Activated CD4-positive, alpha-beta T cell treated with anti-CD3 and anti-CD28 coated beads for 36 hours (primary cell): ENCODE data around the gene SLITRK2. TPM values are rescaled to one million over a fixed set of nuclear protein-coding genes. Genes with fewer than 3 reads are reported as not detected.

Experiments used
- ATAC-seq: fragments of 200-7000 bp; cut with Tn5 transposase; one replicate; pipeline ENCODE4 v1.10.0; 2021; ENCODE audit warnings: mild to moderate bottlenecking, moderate library complexity
- CTCF ChIA-PET: fragments of 350-600 bp; sonication (Branson Sonifier 250); formaldehyde crosslinking; loops from one replicate; lab custom pipeline; 2021; ENCODE audit warnings: antibody characterized with exemption; lab: Charles Lee
- POLR2A ChIA-PET: fragments of 350-600 bp; sonication (Branson Sonifier 250); formaldehyde crosslinking; loops from one replicate; lab custom pipeline; 2021; ENCODE audit warnings: antibody characterized with exemption, inconsistent platforms; lab: Charles Lee
- DNase-seq: peaks from one replicate; pipeline ENCODE4 v3.0.0-alpha.2; 2020
- H3K27ac Mint-ChIP-seq: one replicate; pipeline ENCODE4 v1.8.0; 2021; ENCODE audit warnings: mixed read lengths
- H3K27me3 Mint-ChIP-seq: one replicate; pipeline ENCODE4 v1.8.0; 2021; ENCODE audit warnings: mixed read lengths
- H3K36me3 Mint-ChIP-seq: one replicate; pipeline ENCODE4 v1.8.0; 2021; ENCODE audit warnings: low read depth, mixed read lengths
- H3K4me1 Mint-ChIP-seq: one replicate; pipeline ENCODE4 v1.8.0; 2021; ENCODE audit warnings: mixed read lengths
- H3K4me3 Mint-ChIP-seq: one replicate; pipeline ENCODE4 v1.8.0; 2021; ENCODE audit warnings: mild to moderate bottlenecking, moderate library complexity, mixed read lengths
- H3K9me3 Mint-ChIP-seq: one replicate; pipeline ENCODE4 v1.8.0; 2021; ENCODE audit warnings: low read depth, mixed read lengths
- intact Hi-C, 2 experiments: fragments of 100-400 bp; cut with DNase I in 1 of 2; cut with micrococcal nuclease in 1 of 2; formaldehyde crosslinking; loops; one replicate each; pipeline versions ENCODE4 v1.14.2 to v1.15.1; 2022 to 2024; cut with DNase I, micrococcal nuclease
- total RNA-seq, 2 experiments: library from RNA; stranded (reverse); gene quantifications; one replicate each; pipeline ENCODE4 v1.2.3, GENCODE V29; 2021

Gene SLITRK2, protein sequence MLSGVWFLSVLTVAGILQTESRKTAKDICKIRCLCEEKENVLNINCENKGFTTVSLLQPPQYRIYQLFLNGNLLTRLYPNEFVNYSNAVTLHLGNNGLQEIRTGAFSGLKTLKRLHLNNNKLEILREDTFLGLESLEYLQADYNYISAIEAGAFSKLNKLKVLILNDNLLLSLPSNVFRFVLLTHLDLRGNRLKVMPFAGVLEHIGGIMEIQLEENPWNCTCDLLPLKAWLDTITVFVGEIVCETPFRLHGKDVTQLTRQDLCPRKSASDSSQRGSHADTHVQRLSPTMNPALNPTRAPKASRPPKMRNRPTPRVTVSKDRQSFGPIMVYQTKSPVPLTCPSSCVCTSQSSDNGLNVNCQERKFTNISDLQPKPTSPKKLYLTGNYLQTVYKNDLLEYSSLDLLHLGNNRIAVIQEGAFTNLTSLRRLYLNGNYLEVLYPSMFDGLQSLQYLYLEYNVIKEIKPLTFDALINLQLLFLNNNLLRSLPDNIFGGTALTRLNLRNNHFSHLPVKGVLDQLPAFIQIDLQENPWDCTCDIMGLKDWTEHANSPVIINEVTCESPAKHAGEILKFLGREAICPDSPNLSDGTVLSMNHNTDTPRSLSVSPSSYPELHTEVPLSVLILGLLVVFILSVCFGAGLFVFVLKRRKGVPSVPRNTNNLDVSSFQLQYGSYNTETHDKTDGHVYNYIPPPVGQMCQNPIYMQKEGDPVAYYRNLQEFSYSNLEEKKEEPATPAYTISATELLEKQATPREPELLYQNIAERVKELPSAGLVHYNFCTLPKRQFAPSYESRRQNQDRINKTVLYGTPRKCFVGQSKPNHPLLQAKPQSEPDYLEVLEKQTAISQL
- not detected for total RNA-seq

DNA sequence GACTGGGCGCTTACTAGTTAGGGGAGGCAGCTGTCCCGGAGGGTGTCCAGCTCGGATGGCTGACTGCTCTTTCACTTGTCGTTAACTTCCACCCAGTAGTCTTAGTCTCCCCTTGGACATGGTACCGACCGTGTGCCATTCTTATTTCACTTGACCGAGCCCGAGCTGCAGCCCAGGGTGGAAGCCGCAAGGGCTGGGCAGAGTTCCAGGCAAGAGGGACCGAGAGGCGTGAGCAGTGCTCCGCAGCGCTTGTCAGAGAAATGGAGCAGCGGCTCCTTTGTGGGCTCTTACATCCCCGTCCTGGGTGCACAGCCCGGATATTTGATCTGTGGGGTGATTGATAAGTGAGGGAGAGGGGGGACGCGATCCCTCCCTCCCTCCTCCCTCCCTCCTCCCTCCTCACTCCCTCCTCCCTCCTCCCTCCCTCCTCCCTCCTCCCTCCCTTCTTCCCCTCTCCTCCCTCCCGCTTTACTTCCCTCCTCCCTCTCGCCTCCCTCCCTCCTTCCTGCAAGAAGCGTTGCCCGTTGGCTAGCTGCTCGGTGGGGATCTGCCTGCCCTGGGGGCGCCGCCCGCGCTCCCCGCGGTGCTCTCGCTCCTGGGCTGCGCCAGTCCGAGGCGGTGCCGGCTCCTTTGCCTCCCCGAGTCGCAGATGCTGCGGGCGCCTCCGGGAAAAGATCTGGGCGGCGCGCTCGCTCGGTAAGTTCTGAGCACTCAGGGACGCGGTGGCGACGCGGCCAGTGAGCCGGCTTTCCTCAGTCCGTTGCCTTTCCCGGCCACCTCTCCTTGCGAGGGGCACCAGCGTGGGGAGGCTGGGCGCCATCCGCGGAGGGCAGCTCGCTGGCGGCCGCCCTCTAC, at the start of gene SLITRK2:
TSS of gene SLITRK2 (plus strand) at position 499 of the 855 bp plus-strand sequence. CDS start 4,597 bp downstream, outside the sequence.
- H3K27me3 Mint-ChIP-seq: peaks cover 27% of the 10 kb centered on the region
- intact Hi-C loops: no loop called here
- no peaks in the 10 kb centered on the region for H3K36me3 Mint-ChIP-seq
- H3K4me3 Mint-ChIP-seq: no peak within 1 kb of the TSS
- no peak for ATAC-seq
- ChIA-PET CTCF (no interaction called here), POLR2A (no interaction called here)
- no peak for DNase-seq
- no peak within 1 kb of the TSS for H3K27ac Mint-ChIP-seq
- no peaks in the 10 kb centered on the region for H3K4me1 Mint-ChIP-seq
- H3K9me3 Mint-ChIP-seq: no peaks in the 10 kb centered on the region

DNA sequence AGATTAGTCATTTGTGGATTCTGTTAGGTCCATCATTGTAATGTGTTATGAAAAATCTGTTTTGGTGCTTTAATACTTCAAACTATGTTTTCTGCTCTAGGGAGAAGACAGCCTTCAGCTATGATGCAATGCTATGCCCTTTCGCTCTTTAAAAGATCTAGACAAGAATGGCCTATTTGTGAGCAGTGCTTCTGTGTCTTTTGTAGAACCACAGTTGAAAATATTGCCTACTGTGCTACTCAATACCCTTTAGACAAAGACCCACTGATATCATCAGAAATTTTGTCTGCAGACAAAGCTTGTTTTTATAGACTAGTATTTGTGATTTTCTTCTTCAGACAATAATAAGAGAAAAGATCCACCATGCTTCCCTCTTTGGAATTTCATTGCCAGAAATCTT, 44.6 kb upstream of the SLITRK2 start:
- intact Hi-C loops: no loop called here
- H3K36me3 Mint-ChIP-seq: no peaks in the 10 kb centered on the region
- CTCF ChIA-PET: no interaction called here
- no peak for ATAC-seq
- DNase-seq: no peak
- H3K4me1 Mint-ChIP-seq: no peaks in the 10 kb centered on the region
- no peaks in the 10 kb centered on the region for H3K27me3 Mint-ChIP-seq
- peaks cover 2% of the 10 kb centered on the region for H3K9me3 Mint-ChIP-seq
- no peak overlapping the region for H3K27ac Mint-ChIP-seq
- H3K4me3 Mint-ChIP-seq: no peak overlapping the region
- POLR2A ChIA-PET: no interaction called here

DNA sequence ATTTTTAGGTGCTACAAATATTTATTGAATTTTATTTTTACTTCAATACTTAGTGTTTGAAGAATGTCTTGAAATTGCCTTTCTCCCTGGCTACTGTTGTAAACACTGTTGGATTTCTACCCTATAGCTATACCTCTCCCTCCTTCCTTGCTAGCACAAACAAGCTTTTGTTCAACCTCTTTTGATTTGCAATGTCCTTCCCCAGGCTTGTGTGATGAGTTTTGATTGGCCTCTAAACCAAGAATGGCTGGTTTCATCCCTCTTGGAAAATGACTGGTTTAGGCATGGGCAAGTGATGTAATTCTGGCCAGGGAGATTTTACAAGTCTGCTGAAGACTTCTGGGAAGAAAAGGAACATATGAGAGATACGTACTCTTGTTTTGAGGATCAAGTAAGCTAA, 25.3 kb upstream of the SLITRK2 start:
- ChIA-PET CTCF (no interaction called here), POLR2A (no interaction called here)
- ATAC-seq (no peak), DNase-seq (no peak)
- H3K4me1 Mint-ChIP-seq: no peaks in the 10 kb centered on the region
- H3K4me3 Mint-ChIP-seq: no peak overlapping the region
- intact Hi-C loops: no loop called here
- H3K36me3 Mint-ChIP-seq: no peaks in the 10 kb centered on the region
- H3K9me3 Mint-ChIP-seq: peaks cover 2% of the 10 kb centered on the region
- no peak overlapping the region for H3K27ac Mint-ChIP-seq
- H3K27me3 Mint-ChIP-seq: no peaks in the 10 kb centered on the region

DNA sequence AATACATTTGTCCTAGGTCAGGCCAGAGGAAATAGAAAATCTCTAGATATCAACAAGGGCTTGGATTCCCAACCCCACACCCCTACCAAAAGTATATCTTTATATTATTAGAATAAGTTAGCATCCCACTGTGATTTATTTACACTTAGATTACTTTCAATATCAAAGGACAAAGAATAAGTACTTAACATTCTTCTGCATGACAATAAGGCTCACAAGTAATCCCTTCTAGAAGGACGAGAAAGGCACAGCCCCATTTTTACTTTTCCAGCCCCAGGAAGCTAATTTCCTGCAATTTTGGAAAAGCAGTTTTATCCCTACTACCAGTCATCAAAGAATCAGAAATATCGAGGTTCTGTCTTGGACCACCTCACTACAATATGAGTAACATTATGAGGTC, 14.1 kb upstream of the SLITRK2 start:
- Mint-ChIP-seq H3K4me1 (no peaks in the 10 kb centered on the region), H3K27ac (no peak overlapping the region), H3K9me3 (peaks cover 6% of the 10 kb centered on the region), H3K4me3 (no peak overlapping the region), H3K36me3 (no peaks in the 10 kb centered on the region), H3K27me3 (no peaks in the 10 kb centered on the region)
- ChIA-PET POLR2A (no interaction called here), CTCF (no interaction called here)
- ATAC-seq (no peak), DNase-seq (no peak)
- intact Hi-C loops: no loop called here

DNA sequence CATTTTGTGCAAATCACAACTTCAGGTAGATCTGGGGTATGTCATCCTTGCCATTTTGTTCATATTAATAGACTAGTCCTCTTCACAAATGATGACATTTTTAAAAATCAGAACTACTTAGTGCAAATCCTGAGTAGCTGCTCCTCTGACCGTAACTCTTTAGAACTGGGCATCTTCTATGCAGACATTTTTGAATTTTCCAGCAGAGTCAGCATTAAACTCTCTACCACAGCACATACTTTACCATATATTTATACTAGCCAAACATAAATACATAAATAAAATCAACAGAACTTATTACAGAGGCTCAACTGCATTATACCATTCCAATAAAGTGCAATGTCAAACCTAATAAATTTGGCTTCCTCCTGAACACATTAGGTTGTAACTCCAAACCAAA, 4.5 kb upstream of the SLITRK2 start:
- Mint-ChIP-seq H3K36me3 (no peaks in the 10 kb centered on the region), H3K4me1 (no peaks in the 10 kb centered on the region), H3K9me3 (no peaks in the 10 kb centered on the region), H3K4me3 (no peak overlapping the region), H3K27ac (no peak overlapping the region), H3K27me3 (peaks cover 12% of the 10 kb centered on the region)
- CTCF ChIA-PET: no interaction called here
- ATAC-seq (no peak), DNase-seq (no peak)
- POLR2A ChIA-PET: no interaction called here
- intact Hi-C loops: no loop called here

DNA sequence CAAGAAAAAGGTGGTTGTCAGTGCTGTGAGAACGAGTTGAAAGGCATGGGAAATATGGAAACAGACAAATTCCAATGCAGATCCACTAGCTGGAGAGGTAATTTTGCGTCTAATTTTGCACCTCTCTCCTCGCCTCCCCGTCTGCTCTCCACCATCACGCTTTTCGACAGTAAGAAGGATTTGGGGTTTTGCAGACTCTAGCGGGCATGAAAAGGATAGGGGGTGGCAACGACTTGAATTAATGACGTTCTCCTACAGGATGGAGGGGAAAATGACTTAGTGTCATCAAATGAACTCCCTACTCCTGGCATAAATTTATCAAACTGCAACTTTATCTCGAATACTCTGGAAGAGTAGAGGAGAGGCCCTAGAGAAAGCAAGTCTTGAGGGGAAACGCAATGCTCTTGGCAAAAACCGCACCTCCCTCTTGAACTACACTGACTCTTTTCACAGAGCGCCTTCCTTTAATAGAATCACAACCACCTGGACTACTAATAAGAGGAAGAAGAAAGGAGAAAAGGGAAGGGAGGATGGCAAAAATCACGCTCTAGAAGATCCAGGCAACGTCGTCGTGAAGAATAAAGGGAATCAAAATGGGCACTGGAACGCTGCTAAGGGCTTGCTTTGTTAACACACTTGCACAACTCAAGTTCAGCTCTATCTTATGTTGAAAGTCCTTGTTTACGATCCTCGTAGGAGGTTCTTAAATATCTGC, 871 bp upstream of the SLITRK2 start:
- H3K36me3 Mint-ChIP-seq: no peaks in the 10 kb centered on the region
- DNase-seq (no peak), ATAC-seq (no peak)
- no peak overlapping the region for H3K4me3 Mint-ChIP-seq
- H3K27me3 Mint-ChIP-seq: peaks cover 24% of the 10 kb centered on the region
- intact Hi-C loops: no loop called here
- CTCF ChIA-PET: no interaction called here
- H3K9me3 Mint-ChIP-seq: no peaks in the 10 kb centered on the region
- H3K27ac Mint-ChIP-seq: no peak overlapping the region
- POLR2A ChIA-PET: no interaction called here
- no peaks in the 10 kb centered on the region for H3K4me1 Mint-ChIP-seq

DNA sequence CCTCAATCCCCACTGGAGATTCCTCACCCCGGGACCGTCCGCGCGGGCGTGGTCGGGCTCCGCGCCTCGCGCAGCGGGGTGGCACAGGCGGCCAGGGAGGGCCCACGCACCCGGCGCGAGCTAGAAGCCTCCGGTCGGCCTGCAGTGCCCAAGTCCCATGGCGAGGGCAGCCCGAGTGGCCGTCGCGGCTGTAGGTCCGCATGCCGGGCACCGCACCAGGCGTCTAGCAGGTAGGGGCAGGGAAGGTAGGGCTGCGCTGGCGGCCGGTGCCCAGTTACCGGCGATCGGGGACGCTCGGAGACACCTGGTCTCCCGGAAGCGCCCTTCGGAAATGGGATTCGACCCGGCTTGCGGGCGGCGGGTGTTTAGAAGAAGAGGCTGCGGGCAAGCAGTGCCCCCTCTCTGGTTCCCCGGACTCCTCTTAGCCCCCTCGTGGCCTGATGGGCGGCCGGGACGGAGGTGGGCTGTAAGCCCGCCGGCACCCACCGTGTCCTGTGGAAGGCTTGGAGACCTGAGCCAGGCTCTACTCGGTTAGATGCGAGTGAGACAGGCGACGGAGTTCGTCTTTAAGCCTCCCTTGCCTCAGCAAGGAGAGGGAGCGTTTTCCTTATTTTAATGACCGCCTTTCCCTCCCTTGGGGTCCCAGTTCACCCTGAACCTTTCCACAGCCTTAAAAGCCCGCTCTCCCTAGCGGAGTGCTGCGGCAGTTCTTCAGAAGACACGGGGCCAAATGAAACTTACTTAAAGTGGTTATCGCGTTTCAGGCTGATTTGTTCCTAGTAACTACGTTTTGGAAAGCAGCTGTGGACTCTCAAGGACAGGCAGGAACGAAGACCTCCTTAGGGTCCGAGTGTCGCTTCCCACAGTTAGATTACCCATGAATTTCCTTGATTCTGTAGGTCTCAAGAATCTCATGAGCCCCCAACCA, 821 bp downstream of the SLITRK2 start:
- Mint-ChIP-seq H3K4me3 (no peak overlapping the region), H3K27me3 (peaks cover 29% of the 10 kb centered on the region), H3K4me1 (no peaks in the 10 kb centered on the region), H3K27ac (no peak overlapping the region), H3K9me3 (peaks cover 1% of the 10 kb centered on the region), H3K36me3 (no peaks in the 10 kb centered on the region)
- intact Hi-C loops: no loop called here
- POLR2A ChIA-PET: no interaction called here
- DNase-seq (no peak), ATAC-seq (no peak)
- CTCF ChIA-PET: no interaction called here

DNA sequence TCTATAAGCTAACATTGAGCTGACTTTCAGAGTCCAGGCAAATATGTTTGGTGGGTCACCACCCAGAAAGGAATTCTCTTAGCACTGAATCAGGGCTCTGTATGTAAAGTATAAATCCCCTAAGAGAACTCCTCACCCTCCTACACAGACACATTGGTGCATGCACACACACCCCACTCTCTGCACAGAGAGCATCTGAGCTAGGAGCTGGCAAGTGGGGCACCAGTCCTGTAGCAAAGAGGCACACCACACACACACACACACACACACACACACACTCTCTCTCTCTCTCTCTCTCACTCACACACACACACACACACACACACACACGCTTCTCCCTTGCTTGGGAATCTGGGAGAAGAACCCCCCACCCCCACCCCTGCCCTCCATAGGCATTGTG, 3.2 kb downstream of the SLITRK2 start:
- H3K4me1 Mint-ChIP-seq: no peaks in the 10 kb centered on the region
- no peak overlapping the region for H3K27ac Mint-ChIP-seq
- H3K27me3 Mint-ChIP-seq: peaks cover 29% of the 10 kb centered on the region
- POLR2A ChIA-PET: no interaction called here
- DNase-seq (no peak), ATAC-seq (no peak)
- CTCF ChIA-PET: no interaction called here
- intact Hi-C loops: no loop called here
- H3K9me3 Mint-ChIP-seq: peaks cover 1% of the 10 kb centered on the region
- no peaks in the 10 kb centered on the region for H3K36me3 Mint-ChIP-seq
- H3K4me3 Mint-ChIP-seq: no peak overlapping the region

DNA sequence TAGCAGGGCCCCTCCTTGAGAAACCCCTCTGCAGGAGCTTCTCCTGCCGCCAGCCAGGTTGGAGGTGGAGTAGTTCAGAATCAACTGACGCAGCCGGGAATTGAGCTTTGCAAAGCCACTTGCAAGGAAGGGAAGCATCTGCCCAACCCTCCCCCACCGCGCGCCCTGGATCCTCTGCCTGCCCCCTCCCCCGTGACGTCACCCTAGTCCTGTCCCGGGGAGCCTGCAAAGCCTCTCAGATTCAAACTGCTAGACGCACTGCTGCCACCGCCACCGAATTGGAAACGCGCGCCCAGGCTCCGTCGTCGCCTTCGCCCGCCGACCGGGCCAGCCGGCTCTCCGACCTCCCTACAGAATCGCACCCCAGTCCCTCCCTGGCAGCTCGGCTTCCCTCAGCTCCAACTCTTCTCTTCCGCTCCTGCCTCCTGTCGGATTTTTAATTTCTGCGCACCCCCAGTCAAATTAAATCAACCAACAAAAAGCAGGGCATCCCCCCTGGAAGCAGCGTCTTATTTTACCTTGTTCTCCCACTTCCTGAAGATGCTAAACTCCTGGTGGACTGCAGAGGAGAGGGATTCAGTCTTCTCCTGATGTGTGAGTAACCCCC, 3.8 kb downstream of the SLITRK2 start:
- POLR2A ChIA-PET: no interaction called here
- Mint-ChIP-seq H3K27me3 (peaks cover 26% of the 10 kb centered on the region), H3K27ac (no peak overlapping the region), H3K4me1 (no peaks in the 10 kb centered on the region), H3K9me3 (peaks cover 1% of the 10 kb centered on the region), H3K4me3 (no peak overlapping the region), H3K36me3 (no peaks in the 10 kb centered on the region)
- CTCF ChIA-PET: no interaction called here
- intact Hi-C loops: no loop called here
- DNase-seq (no peak), ATAC-seq (no peak)

DNA sequence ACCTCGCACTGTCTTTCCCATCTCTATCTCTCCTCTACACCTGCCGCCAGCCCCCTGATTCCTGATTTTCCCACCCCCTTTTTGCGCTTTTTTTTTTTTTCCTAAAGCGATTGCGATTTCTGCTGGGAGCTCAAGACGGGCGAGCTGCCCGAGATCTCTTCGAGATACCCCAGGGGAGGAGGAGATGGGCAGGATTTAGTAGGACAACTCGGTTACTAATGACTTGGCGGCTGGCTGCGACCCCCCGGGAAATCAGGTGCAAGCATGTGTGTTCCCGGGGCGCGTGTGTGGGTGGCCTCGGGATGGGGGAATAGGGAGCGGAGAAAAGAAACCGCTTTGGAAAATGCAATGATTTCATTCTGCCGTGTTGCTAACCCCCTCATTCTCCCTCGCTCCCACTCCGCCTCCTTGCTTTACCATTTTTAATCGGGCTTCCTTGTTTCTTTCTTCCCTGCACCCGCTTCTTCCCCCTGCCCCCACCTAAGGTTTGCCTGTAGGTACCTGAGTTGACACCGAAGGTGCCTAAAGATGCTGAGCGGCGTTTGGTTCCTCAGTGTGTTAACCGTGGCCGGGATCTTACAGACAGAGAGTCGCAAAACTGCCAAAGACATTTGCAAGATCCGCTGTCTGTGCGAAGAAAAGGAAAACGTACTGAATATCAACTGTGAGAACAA, 4.4 kb downstream of the SLITRK2 start:
- Mint-ChIP-seq H3K36me3 (no peaks in the 10 kb centered on the region), H3K9me3 (peaks cover 1% of the 10 kb centered on the region), H3K4me1 (no peaks in the 10 kb centered on the region), H3K4me3 (no peak overlapping the region), H3K27me3 (peaks cover 21% of the 10 kb centered on the region), H3K27ac (no peak overlapping the region)
- ATAC-seq (no peak), DNase-seq (no peak)
- intact Hi-C loops: no loop called here
- ChIA-PET POLR2A (no interaction called here), CTCF (no interaction called here)
